Measurements from ENCODE around the gene TBC1D23. TPM values are rescaled to one million over a fixed set of nuclear protein-coding genes. Genes with fewer than 3 reads are reported as not detected.

Gene TBC1D23
- total RNA-seq, 2 donors from 2014 or later: 35.6 to 58.2 TPM

DNA sequence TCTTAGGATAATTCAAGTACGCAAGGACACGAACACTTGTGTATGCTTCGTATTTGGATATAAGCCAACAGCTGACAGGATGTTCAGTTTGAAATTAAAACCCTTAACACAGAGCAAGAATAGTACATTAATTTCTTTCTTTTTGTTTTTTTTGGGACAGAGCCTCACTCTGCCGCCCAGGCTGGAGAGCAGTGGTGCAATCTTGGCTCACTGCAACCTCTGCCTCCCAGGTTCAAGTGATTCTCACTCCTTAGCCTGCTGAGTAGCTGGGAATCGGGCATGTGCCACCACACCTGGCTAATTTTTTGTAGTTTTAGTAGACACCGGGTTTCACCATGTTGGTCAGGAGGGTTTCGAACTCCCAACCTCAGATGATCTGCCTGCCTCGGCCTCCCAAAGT is 107.6 kb downstream of the TBC1D23 start:
- Histone ChIP-seq H3K27me3 (no peaks in the 10 kb centered on the region), H3K4me3 (no peak overlapping the region), H3K27ac (no peak overlapping the region), H3K36me3 (peaks cover 5% of the 10 kb centered on the region), H3K9ac (ENCODE audit: low read depth in 2 of 2, low read length in 2 of 2) (no peak overlapping the region), H3K4me1 (no peaks in the 10 kb centered on the region), H3K9me3 (no peaks in the 10 kb centered on the region)
- TF ChIP-seq, protein P1, sequence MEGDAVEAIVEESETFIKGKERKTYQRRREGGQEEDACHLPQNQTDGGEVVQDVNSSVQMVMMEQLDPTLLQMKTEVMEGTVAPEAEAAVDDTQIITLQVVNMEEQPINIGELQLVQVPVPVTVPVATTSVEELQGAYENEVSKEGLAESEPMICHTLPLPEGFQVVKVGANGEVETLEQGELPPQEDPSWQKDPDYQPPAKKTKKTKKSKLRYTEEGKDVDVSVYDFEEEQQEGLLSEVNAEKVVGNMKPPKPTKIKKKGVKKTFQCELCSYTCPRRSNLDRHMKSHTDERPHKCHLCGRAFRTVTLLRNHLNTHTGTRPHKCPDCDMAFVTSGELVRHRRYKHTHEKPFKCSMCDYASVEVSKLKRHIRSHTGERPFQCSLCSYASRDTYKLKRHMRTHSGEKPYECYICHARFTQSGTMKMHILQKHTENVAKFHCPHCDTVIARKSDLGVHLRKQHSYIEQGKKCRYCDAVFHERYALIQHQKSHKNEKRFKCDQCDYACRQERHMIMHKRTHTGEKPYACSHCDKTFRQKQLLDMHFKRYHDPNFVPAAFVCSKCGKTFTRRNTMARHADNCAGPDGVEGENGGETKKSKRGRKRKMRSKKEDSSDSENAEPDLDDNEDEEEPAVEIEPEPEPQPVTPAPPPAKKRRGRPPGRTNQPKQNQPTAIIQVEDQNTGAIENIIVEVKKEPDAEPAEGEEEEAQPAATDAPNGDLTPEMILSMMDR (IDR thresholded peaks at IDR 0.05): no peak
- intact Hi-C loops (cut with DNase I): no loop called here
- DNase-seq: no peak

DNA sequence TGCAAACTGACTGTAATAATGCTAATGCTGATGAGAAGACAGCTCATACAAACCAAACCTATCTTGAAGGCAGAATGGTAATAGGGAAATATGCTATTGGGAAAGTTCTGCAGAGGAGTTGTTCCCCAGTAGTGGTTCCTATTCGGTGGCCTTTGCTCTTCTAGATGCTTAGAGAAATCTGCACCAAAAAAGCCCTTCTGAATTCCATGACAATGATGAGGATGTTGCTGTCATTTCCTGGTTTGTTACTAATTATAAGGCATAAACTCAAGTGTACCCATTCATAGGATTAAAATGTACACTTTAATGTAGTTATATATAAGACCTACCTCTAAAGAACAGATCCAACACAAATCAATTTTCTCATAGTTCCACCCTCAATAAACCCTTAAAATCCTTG is 110.0 kb downstream of the TBC1D23 start:
- H3K27ac ChIP-seq: no peak overlapping the region
- no peaks in the 10 kb centered on the region for H3K9me3 ChIP-seq
- intact Hi-C loops (cut with DNase I): no loop called here
- TF ChIP-seq, protein P1 (IDR thresholded peaks at IDR 0.05): no peak
- no peaks in the 10 kb centered on the region for H3K4me1 ChIP-seq
- DNase-seq: no peak
- no peak overlapping the region for H3K9ac ChIP-seq (ENCODE audit: low read depth in 2 of 2, low read length in 2 of 2)
- H3K4me3 ChIP-seq: no peak overlapping the region
- H3K27me3 ChIP-seq: no peaks in the 10 kb centered on the region
- peaks cover 3% of the 10 kb centered on the region for H3K36me3 ChIP-seq

DNA sequence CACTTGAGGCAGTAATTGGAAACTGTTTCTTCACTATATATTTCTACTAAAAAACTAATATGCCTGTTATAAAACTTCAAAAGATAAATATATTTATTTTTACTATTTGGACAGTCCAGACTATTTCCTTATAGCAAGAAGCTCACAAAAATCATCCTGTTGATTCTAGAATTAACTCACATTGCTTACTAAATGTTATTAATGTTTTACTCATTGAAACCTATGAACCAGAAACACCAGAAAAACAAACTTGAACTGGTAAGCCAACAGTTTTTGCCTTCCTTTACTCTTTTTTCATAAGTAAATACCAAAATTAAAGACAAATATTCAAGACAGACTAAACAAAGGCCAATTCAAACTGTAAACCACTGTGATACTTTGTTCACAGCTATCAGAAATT is 113.7 kb downstream of the TBC1D23 start:
- H3K9me3 ChIP-seq: no peaks in the 10 kb centered on the region
- TF ChIP-seq, protein P1 (IDR thresholded peaks at IDR 0.05): no peak
- no peaks in the 10 kb centered on the region for H3K36me3 ChIP-seq
- no peaks in the 10 kb centered on the region for H3K27me3 ChIP-seq
- intact Hi-C loops (cut with DNase I): no loop called here
- no peak overlapping the region for H3K4me3 ChIP-seq
- H3K9ac ChIP-seq (ENCODE audit: low read depth in 2 of 2, low read length in 2 of 2): no peak overlapping the region
- DNase-seq: no peak
- no peaks in the 10 kb centered on the region for H3K4me1 ChIP-seq
- no peak overlapping the region for H3K27ac ChIP-seq

Other genes with a start within 250 kb of the TBC1D23 start
- 10 to 100 TPM in 1 of 2 donors, 1 to 10 TPM in 1; 3.7 to 29.0 TPM for gene FILIP1L, start 146.5 kb upstream of the TBC1D23 start, total RNA-seq
- 10 to 100 TPM; 25.5 to 29.2 TPM for gene NIT2, start 73.8 kb downstream of the TBC1D23 start, total RNA-seq
- 10 to 100 TPM; 45.6 to 58.1 TPM for gene TOMM70, start 140.1 kb downstream of the TBC1D23 start, total RNA-seq
- gene LNP1, start 140.5 kb downstream of the TBC1D23 start, total RNA-seq: 1 to 10 TPM in 1 of 2 donors, under 1 TPM in 1; 0.74 to 1.4 TPM
- gene TMEM45A, start 231.6 kb downstream of the TBC1D23 start, total RNA-seq: 1 to 10 TPM; 2.9 to 4.0 TPM